SJSA1 (cell line): ENCODE measurements around the gene EGFL8. TPM values are rescaled to one million over a fixed set of nuclear protein-coding genes. Genes with fewer than 3 reads are reported as not detected.
A peak's percentile ranks its signal among the peaks of the same experiment; 100 is the strongest.
"Not testable (repeated sequence)": the region's sequence is repeated elsewhere in the genome, so short reads cannot be mapped to it uniquely, and the experiment has no call there.

Source experiments
- DNase-seq, 2 experiments: peaks; one replicate each; pipeline ENCODE4 v3.0.0-alpha.2; 2015 to 2020; ENCODE audit warnings: low spot score in 2 of 2, low read depth in 1 of 2
- H3K27ac ChIP-seq: fragments of 250-450 bp; sonication (Bioruptor Pico); 2 replicates; pipeline ENCODE4 v1.5.1; 2020; ENCODE audit warnings: mild to moderate bottlenecking, moderate library complexity
- H3K27me3 ChIP-seq: fragments of 250-450 bp; sonication (Bioruptor Pico); replicated peaks from 2 replicates; pipeline ENCODE4 v1.5.1; 2020; ENCODE audit warnings: mild to moderate bottlenecking, moderate library complexity
- H3K36me3 ChIP-seq: fragments of 250-450 bp; sonication (Bioruptor Pico); 2 replicates; pipeline ENCODE4 v1.5.1; 2020; ENCODE audit warnings: mild to moderate bottlenecking
- H3K4me1 ChIP-seq: fragments of 250-450 bp; sonication (Bioruptor Pico); replicated peaks from 2 replicates; pipeline ENCODE4 v1.6.1; 2021; ENCODE audit warnings: mild to moderate bottlenecking
- H3K4me3 ChIP-seq: fragments of 250-450 bp; sonication (Bioruptor Pico); 2 replicates; pipeline ENCODE4 v1.5.1; 2020; ENCODE audit warnings: mild to moderate bottlenecking
- H3K9me3 ChIP-seq: fragments of 250-450 bp; sonication (Bioruptor Pico); replicated peaks from 2 replicates; pipeline ENCODE4 v1.5.1; 2020; ENCODE audit warnings: mild to moderate bottlenecking
- total RNA-seq: library from RNA; depleted of rRNA; stranded (reverse); fragments of >200 nt; shearing (Covaris generic); gene quantifications from 2 replicates; pipeline ENCODE4 v1.2.3, GENCODE V29; 2014

EGFL8 gene
- total RNA-seq, 1 experiment from 2014 or later, result 3.1 TPM

- peak within 1 kb of the TSS; percentile 48 for H3K4me3 ChIP-seq
- peaks cover 21% of the 10 kb centered on the region for H3K36me3 ChIP-seq
- peaks cover 26% of the 10 kb centered on the region for H3K4me1 ChIP-seq
- H3K27me3 ChIP-seq, result no peaks in the 10 kb centered on the region
- H3K9me3 ChIP-seq, result no peaks in the 10 kb centered on the region
- peak within 1 kb of the TSS; percentile 84 for H3K27ac ChIP-seq
- peak; percentile 99 for DNase-seq
These were observed 13.6 kb downstream of the EGFL8 start, which contains the start of gene RNF5 for GRCh38 chr6:32177788-32178546. TSS of gene RNF5 (plus strand) at chr6:32178405. CDS start at chr6:32178512, 107 bp downstream.

GRCh38 chr6:32178547-32179440 lies 14.4 kb downstream of the EGFL8 start:
- DNase-seq, result peak in 1 of 2 experiments; percentile 34

GRCh38 chr6:32179766-32180405 lies 15.5 kb downstream of the EGFL8 start:
- H3K4me1 ChIP-seq, result peaks cover 23% of the 10 kb centered on the region
- DNase-seq, result no peak
- H3K27me3 ChIP-seq, result no peaks in the 10 kb centered on the region
- peaks cover 35% of the 10 kb centered on the region for H3K36me3 ChIP-seq
- H3K27ac ChIP-seq, result no peak overlapping the region
- no peaks in the 10 kb centered on the region for H3K9me3 ChIP-seq
- H3K4me3 ChIP-seq, result no peak overlapping the region

More at GRCh38 chr6:32178547-32179440, 14.4 kb downstream of the EGFL8 start:
- H3K9me3 ChIP-seq, result no peaks in the 10 kb centered on the region
- peaks cover 26% of the 10 kb centered on the region for H3K4me1 ChIP-seq
- H3K27me3 ChIP-seq, result no peaks in the 10 kb centered on the region
- H3K27ac ChIP-seq, result peak overlapping the region; percentile 84
- peaks cover 29% of the 10 kb centered on the region for H3K36me3 ChIP-seq
- H3K4me3 ChIP-seq, result peak overlapping the region; percentile 48

- no peak for DNase-seq
- Histone ChIP-seq H3K27ac (no peak overlapping the region), H3K9me3 (no peaks in the 10 kb centered on the region), H3K36me3 (peaks cover 36% of the 10 kb centered on the region), H3K4me1 (peaks cover 17% of the 10 kb centered on the region), H3K4me3 (no peak overlapping the region), H3K27me3 (no peaks in the 10 kb centered on the region)
These were observed 16.8 kb downstream of the EGFL8 start for GRCh38 chr6:32181148-32181702.

GRCh38 chr6:32181915-32182529 lies 17.6 kb downstream of the EGFL8 start:
- Histone ChIP-seq H3K36me3 (peaks cover 44% of the 10 kb centered on the region), H3K27ac (no peak overlapping the region), H3K4me1 (peaks cover 9% of the 10 kb centered on the region), H3K9me3 (no peaks in the 10 kb centered on the region), H3K27me3 (no peaks in the 10 kb centered on the region), H3K4me3 (no peak overlapping the region)
- no peak for DNase-seq

- Histone ChIP-seq H3K4me1 (peaks cover 5% of the 10 kb centered on the region), H3K36me3 (peaks cover 50% of the 10 kb centered on the region), H3K9me3 (no peaks in the 10 kb centered on the region), H3K27ac (no peak overlapping the region), H3K4me3 (no peak overlapping the region), H3K27me3 (no peaks in the 10 kb centered on the region)
- DNase-seq, result no peak
These were observed 18.2 kb downstream of the EGFL8 start for GRCh38 chr6:32182555-32182981.

- DNase-seq, result no peak
- H3K4me1 ChIP-seq, result peaks cover 8% of the 10 kb centered on the region
These were observed 18.6 kb downstream of the EGFL8 start for GRCh38 chr6:32183030-32183429.

GRCh38 chr6:32183483-32184083 lies 19.2 kb downstream of the EGFL8 start:
- Histone ChIP-seq H3K4me1 (peaks cover 14% of the 10 kb centered on the region), H3K27ac (no peak overlapping the region), H3K36me3 (peaks cover 60% of the 10 kb centered on the region), H3K9me3 (no peaks in the 10 kb centered on the region), H3K4me3 (no peak overlapping the region), H3K27me3 (no peaks in the 10 kb centered on the region)
- DNase-seq, result no peak

More at GRCh38 chr6:32183030-32183429, 18.6 kb downstream of the EGFL8 start:
- Histone ChIP-seq H3K27ac (no peak overlapping the region), H3K36me3 (peaks cover 55% of the 10 kb centered on the region), H3K4me3 (no peak overlapping the region), H3K27me3 (no peaks in the 10 kb centered on the region), H3K9me3 (no peaks in the 10 kb centered on the region)

- H3K36me3 ChIP-seq, result peaks cover 63% of the 10 kb centered on the region
- no peak within 1 kb of the TSS for H3K27ac ChIP-seq
These were observed 19.8 kb downstream of the EGFL8 start, which contains the start of gene AGER for GRCh38 chr6:32184084-32184640. TSS of gene AGER (minus strand) at chr6:32184253. CDS start at chr6:32184222, 31 bp downstream.

GRCh38 chr6:32185681-32186131 lies 21.3 kb downstream of the EGFL8 start:
- H3K27me3 ChIP-seq, H3K9me3 ChIP-seq, H3K27ac ChIP-seq, H3K4me3 ChIP-seq: not testable (repeated sequence)
- peaks cover 62% of the 10 kb centered on the region for H3K36me3 ChIP-seq
- peak; percentile 60 to 86 for DNase-seq
- H3K4me1 ChIP-seq, result peaks cover 23% of the 10 kb centered on the region

More at GRCh38 chr6:32184084-32184640, 19.8 kb downstream of the EGFL8 start, which contains the start of gene AGER:
- DNase-seq, result no peak
- Histone ChIP-seq H3K4me1 (peaks cover 15% of the 10 kb centered on the region), H3K9me3 (no peaks in the 10 kb centered on the region), H3K27me3 (no peaks in the 10 kb centered on the region), H3K4me3 (no peak within 1 kb of the TSS)

GRCh38 chr6:32186151-32186840 lies 21.9 kb downstream of the EGFL8 start:
- peaks cover 56% of the 10 kb centered on the region for H3K36me3 ChIP-seq
- not testable (repeated sequence) for DNase-seq, H3K4me3 ChIP-seq, H3K9me3 ChIP-seq, H3K27me3 ChIP-seq, H3K27ac ChIP-seq
- H3K4me1 ChIP-seq, result peaks cover 26% of the 10 kb centered on the region
